AG04450 (cell line): ENCODE measurements around the gene TMEM129. TPM values are rescaled to one million over a fixed set of nuclear protein-coding genes. Genes with fewer than 3 reads are reported as not detected.

ENCODE experiments used
- CTCF ChIA-PET: fragments of 300-600, 350-600 bp; formaldehyde crosslinking; extraction: SDS; loops from one replicate; lab custom pipeline; 2022; ENCODE audit warnings: antibody characterized with exemption, inconsistent platforms; lab: Charles Lee
- POLR2A ChIA-PET: fragments of 350-600 bp; formaldehyde crosslinking; extraction: SDS; loops from one replicate; lab custom pipeline; 2021; ENCODE audit warnings: antibody characterized with exemption, inconsistent platforms; lab: Yijun Ruan, JAX
- DNase-seq: peaks from one replicate; pipeline ENCODE4 v3.0.0-alpha.2; 2011; ENCODE audit warnings: low read depth, low spot score
- H3K27ac ChIP-seq: one replicate; pipeline ENCODE4 v1.5.1; 2012; ENCODE audit warnings: low read depth, low read length, control low read depth
- H3K27me3 ChIP-seq: one replicate; pipeline ENCODE4 v1.6.0; 2012; ENCODE audit warnings: low read length; ENCODE audit not compliant: control insufficient read depth, insufficient read depth
- H3K4me3 ChIP-seq: 2 replicates; pipeline ENCODE4 v1.5.1; 2011; ENCODE audit warnings: mild to moderate bottlenecking, low read depth, low read length, control low read depth
- H3K9me3 ChIP-seq: 2 replicates; pipeline ENCODE4 v1.5.1; 2012; ENCODE audit warnings: low read length; ENCODE audit not compliant: control insufficient read depth, insufficient read depth
- CTCF ChIP-seq: IDR thresholded peaks from 2 replicates; pipeline ENCODE4 v1.5.1; 2011; ENCODE audit warnings: low read depth, low read length, control low read depth, inconsistent platforms
- polyA plus RNA-seq: library from polyadenylated mRNA; depleted of rRNA; stranded (reverse); fragments of >200 nt; gene quantifications from 2 replicates; pipeline ENCODE4 v1.2.3, GENCODE V29; 2011

The TMEM129 gene
- polyA plus RNA-seq, 1 experiment = 13.1 TPM

DNA sequence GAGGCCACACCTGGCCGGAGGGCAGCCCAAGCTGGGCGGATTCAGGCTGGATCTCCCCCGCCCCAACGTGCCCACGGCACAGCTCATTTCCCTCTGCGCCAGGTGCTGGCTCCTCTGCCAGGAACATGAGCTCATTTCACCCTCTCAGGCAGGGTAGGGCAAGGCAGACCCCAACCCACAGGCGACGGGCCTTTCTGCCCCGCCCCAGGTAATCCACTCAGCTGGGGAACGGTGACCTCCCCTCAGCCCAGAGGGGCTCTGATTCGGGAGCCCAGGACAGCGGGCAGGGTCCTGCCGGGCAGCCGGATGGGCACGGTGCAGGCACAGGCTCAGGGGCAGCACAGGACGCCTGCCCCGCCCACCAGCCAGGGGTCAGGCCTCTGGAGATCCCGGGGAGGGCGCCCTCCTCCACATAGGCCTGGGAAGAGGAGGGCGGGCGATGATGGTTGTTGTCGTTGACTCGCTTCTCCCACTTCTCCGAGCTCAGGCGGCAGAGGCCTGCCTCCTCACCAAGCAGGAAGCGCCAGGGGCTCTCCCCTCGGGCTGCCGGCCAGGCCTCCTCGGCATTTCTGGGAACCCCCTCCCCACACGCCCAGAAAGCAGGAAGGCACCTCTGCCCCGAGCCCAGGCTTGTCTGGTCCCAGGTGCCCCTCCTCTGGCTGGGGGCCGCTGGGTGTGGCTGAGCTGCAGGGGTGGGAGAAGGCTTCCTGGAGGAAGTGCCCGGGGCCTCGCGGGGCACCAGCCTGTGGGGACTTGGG, 31.3 kb upstream of the TMEM129 start:
- POLR2A ChIA-PET = no interaction called here
- no peak for DNase-seq
- no peaks in the 10 kb centered on the region; the same call in 1 of the 2 replicates for H3K9me3 ChIP-seq
- no peak for TF ChIP-seq CTCF
- CTCF ChIA-PET = interaction anchor here (1.0 to 2.7 kb wide), 2 partner anchors 57 to 146 kb away, joined by 3 to 16 read pairs; no protein-coding TSS in a partner anchor
- H3K27me3 ChIP-seq = no peaks in the 10 kb centered on the region
- no peak overlapping the region for H3K27ac ChIP-seq
- no peak overlapping the region for H3K4me3 ChIP-seq

DNA sequence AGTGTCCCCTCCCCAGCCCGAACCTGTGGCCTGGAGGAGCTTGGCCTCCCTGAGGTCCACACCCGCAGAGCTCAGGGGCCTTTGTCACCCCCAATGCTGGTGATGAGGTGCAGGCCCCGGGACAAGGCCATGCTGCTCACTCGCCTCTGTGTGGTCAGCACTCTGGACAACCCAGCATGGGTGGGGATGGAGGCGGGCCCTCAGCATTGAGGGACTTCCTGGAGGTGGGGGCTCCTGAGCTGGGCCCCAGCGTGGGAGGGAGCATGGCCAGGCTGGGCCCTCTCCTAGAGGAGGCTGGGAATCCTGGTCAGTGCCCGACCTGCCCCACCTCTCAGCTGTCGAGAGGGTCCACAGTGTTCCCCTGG, 30.8 kb upstream of the TMEM129 start:
- no peak overlapping the region for H3K4me3 ChIP-seq
- no peaks in the 10 kb centered on the region; the same call in 1 of the 2 replicates for H3K9me3 ChIP-seq
- no peak overlapping the region for H3K27ac ChIP-seq
- TF ChIP-seq CTCF = no peak
- no peaks in the 10 kb centered on the region for H3K27me3 ChIP-seq
- ChIA-PET CTCF (interaction anchor here (0.6 to 2.7 kb wide), 3 partner anchors 58 to 147 kb away, joined by 3 to 16 read pairs (median 4); no protein-coding TSS in a partner anchor), POLR2A (no interaction called here)
- no peak for DNase-seq

DNA sequence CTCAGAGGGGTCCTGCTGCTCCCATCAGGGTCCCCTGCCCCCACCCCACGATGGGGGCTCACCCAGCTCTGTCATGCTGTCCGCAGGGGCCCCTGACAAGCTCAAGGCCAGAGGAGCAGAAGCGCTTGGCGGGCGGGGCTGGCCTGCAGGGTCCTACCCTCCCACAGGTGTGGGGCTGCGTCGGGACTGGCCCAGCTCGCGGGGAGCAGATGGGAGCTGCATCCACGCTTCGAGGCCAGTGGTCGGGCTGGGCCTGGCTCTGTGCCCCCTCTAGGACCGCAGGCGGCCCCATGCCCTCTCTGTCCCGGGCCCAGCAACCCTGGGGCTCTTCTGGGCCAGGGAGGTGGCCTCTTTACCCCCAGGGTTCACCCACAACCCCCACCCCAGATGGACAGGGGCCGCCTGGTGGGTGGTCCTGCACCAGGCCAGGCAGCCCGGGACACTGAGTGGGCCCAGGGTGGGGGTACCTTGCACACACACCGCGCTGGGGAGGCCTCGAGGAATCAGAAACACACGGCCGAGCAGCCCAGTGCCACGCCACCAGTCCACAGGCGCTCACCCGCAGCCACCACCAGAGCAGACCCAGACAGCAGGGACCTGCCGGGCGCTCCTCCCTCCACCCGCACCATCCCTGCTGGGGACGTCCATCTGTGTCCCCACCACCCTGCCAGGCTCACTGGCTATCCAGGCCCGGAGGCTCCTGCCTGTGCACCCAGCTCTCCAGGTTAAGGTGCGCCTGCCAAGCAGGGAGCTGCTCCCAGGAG, 30.2 kb upstream of the TMEM129 start:
- no peak overlapping the region for H3K27ac ChIP-seq
- H3K27me3 ChIP-seq = no peaks in the 10 kb centered on the region
- H3K9me3 ChIP-seq = no peaks in the 10 kb centered on the region; the same call in 1 of the 2 replicates
- DNase-seq = no peak
- no peak overlapping the region for H3K4me3 ChIP-seq
- CTCF ChIA-PET = interaction anchor here (0.6 to 2.7 kb wide), 3 partner anchors 58 to 147 kb away, joined by 3 to 16 read pairs (median 4); no protein-coding TSS in a partner anchor
- POLR2A ChIA-PET = no interaction called here
- no peak for TF ChIP-seq CTCF

- DNase-seq = no peak
- H3K4me3 ChIP-seq = no peak overlapping the region
- CTCF ChIA-PET = interaction anchor here (2.7 kb wide), 1 partner anchor 59 kb away, joined by 16 read pairs; no protein-coding TSS in a partner anchor
- TF ChIP-seq CTCF = no peak
- no peaks in the 10 kb centered on the region; the same call in 1 of the 2 replicates for H3K9me3 ChIP-seq
- H3K27ac ChIP-seq = no peak overlapping the region
- POLR2A ChIA-PET = no interaction called here
- H3K27me3 ChIP-seq = no peaks in the 10 kb centered on the region
Observed at GRCh38 chr4:1750381-1751154, 29.4 kb upstream of the TMEM129 start.
